GM06990 (cell line): ENCODE measurements around the gene TACSTD2.

Experiments used
- DNase-seq: peaks from one replicate; pipeline ENCODE4 v3.0.0-alpha.2; 2011; ENCODE audit not compliant: insufficient read length; ENCODE audit errors: extremely low read depth
- H3K27me3 ChIP-seq: replicated peaks from 2 replicates; pipeline ENCODE4 v1.6.0; 2011; ENCODE audit warnings: low read length; ENCODE audit not compliant: control insufficient read depth, insufficient read depth
- H3K36me3 ChIP-seq: 2 replicates; pipeline ENCODE4 v1.5.1; 2011; ENCODE audit warnings: low read length; ENCODE audit not compliant: control insufficient read depth, insufficient read depth
- H3K4me3 ChIP-seq: replicated peaks from 2 replicates; pipeline ENCODE4 v1.5.1; 2011; ENCODE audit warnings: low read depth, mild to moderate bottlenecking, control low read depth, low read length
- TF ChIP-seq, protein P1 (sequence below): IDR thresholded peaks from 2 replicates; pipeline ENCODE4 v1.5.1; 2011; ENCODE audit warnings: low read length, control low read depth, mild to moderate bottlenecking, inconsistent platforms; ENCODE audit not compliant: insufficient read depth, poor library complexity, severe bottlenecking

The TACSTD2 gene

DNA sequence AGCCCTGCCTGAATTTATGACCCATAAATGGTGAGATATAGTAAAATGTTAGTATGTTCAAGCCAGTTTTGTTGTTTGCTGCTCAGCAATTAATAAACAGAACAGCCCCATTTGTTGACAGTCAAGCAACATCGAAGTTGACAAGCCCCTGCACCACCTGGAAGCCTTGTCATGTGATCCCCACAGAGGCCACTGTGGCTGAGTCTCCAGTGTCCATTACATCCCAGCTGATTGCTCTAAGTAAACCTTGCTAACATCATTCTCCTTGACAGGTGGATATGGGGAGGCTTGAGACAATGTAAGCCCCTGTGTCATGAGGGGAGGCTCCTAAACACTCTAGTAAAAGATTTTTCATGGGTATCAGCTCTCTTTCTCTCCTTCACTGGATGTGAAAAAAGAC, 17.5 kb upstream of the TACSTD2 start:
- no peak for DNase-seq
- TF ChIP-seq, protein P1, sequence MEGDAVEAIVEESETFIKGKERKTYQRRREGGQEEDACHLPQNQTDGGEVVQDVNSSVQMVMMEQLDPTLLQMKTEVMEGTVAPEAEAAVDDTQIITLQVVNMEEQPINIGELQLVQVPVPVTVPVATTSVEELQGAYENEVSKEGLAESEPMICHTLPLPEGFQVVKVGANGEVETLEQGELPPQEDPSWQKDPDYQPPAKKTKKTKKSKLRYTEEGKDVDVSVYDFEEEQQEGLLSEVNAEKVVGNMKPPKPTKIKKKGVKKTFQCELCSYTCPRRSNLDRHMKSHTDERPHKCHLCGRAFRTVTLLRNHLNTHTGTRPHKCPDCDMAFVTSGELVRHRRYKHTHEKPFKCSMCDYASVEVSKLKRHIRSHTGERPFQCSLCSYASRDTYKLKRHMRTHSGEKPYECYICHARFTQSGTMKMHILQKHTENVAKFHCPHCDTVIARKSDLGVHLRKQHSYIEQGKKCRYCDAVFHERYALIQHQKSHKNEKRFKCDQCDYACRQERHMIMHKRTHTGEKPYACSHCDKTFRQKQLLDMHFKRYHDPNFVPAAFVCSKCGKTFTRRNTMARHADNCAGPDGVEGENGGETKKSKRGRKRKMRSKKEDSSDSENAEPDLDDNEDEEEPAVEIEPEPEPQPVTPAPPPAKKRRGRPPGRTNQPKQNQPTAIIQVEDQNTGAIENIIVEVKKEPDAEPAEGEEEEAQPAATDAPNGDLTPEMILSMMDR = no peak
- H3K4me3 ChIP-seq = no peak overlapping the region
- H3K36me3 ChIP-seq = no peaks in the 10 kb centered on the region; the same call in 1 of the 2 replicates
- no peaks in the 10 kb centered on the region for H3K27me3 ChIP-seq

DNA sequence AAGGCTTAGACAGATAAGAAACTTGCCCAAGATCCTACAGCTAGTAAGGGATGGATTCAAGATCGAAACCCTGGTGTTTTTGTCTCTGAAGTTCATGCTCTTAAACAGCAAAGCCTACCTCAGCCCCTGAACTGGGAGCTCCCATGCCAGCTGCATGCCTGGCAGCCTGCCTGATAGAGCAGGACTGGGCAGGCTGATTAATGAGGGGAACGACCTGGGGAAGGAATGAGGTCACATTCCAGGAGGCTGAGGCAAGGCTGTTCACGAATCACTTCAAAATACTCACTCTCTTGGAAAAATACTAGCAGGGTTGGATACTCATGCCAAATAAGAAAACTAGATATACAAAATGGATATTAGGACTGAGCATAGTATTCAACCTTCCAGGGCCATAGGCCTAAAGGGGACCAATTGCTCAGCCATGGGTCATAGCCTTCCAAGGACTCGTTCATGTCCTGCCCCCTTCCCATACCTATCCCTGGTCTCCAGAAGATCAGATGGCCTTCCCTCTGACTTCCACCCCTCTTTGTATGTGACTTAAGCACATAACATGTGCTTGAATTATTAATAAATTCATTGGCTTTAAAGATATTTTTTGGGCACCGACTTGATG, 15.6 kb upstream of the TACSTD2 start:
- TF ChIP-seq, protein P1 = no peak
- no peak for DNase-seq
- Histone ChIP-seq H3K27me3 (no peaks in the 10 kb centered on the region), H3K36me3 (no peaks in the 10 kb centered on the region; the same call in 1 of the 2 replicates), H3K4me3 (no peak overlapping the region)

DNA sequence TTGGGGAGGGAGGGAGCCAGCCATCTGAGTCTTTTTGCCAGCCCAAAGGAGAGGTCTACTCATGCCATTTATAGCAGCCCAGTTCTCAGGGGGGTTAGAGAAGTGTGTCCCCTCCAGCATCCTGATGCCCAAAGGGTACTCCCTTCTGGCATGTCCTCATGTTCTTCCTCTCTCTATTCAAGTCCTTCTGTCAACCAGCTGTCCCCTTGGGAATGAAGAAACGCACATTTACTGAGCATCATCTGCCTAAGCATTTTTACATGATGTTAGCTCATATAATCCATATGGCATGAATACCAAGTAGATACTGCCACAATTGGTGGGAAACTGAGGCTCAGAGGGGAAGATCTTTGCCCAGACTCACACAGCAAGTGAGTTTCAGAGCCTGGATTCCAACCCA, 14.8 kb upstream of the TACSTD2 start:
- TF ChIP-seq, protein P1 = no peak
- Histone ChIP-seq H3K4me3 (no peak overlapping the region), H3K36me3 (no peaks in the 10 kb centered on the region; the same call in 1 of the 2 replicates), H3K27me3 (no peaks in the 10 kb centered on the region)
- no peak for DNase-seq

DNA sequence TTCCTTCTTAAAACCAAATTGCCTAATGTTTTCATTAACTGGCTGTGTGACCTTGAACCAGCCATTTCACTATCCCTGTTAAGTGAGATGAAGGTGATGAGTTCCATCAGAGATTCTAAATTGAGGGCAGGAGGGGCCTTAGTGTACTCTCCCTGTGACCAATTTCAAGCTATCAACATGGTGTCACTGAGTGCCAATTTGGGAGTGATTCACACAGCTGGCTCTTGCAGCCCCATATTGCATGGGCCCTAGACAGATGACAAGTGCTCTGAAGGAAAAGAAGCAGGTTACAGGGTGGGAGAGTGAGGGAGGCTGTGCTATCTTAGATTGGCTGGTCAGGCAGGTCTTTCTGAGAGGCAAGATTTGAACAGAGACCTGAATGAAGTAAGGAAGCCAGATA, 13.0 kb upstream of the TACSTD2 start:
- no peaks in the 10 kb centered on the region for H3K27me3 ChIP-seq
- TF ChIP-seq, protein P1 = no peak
- no peak for DNase-seq
- no peaks in the 10 kb centered on the region; the same call in 1 of the 2 replicates for H3K36me3 ChIP-seq
- no peak overlapping the region for H3K4me3 ChIP-seq

DNA sequence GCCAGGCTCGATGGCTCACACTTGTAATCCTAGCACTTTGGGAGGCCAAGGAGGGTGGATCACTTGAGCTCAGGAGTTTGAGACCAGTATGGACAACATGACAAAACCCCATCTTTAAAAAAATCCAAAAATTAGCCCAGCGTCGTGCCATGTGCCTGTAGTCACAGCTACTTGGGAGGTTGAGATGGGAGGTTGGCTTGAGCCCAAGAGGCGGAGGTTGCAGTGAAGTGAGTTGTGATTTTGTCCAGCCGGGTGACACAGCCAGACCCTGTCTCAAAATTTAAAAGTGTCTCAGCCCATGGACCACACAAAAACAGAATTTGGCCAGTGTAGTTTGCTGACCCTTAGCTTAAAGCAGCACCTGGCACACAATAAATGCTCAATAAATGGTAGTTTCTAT, 11.3 kb upstream of the TACSTD2 start:
- TF ChIP-seq, protein P1 = no peak
- Histone ChIP-seq H3K36me3 (no peaks in the 10 kb centered on the region; the same call in 1 of the 2 replicates), H3K4me3 (no peak overlapping the region), H3K27me3 (no peaks in the 10 kb centered on the region)
- DNase-seq = no peak

DNA sequence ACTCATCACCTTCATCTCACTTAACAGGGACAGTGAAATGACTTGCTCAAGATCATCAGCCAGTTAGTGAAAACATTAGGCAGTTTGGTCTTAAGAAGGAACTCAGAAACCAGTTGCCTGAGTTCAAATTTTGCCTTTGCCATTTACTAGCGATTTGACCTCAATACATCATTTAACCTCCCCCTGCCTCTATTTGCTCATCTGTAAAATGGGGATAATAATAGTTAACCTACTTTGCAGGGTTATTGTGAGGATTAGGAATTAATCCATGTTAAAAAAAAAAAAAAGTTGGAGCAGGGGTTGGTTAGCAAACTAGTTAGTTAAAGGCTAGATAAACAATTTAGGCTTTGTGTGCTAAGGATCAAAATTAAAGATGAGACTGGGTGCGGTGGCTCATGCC, 10.6 kb upstream of the TACSTD2 start:
- no peaks in the 10 kb centered on the region; the same call in 1 of the 2 replicates for H3K36me3 ChIP-seq
- H3K4me3 ChIP-seq = no peak overlapping the region
- no peaks in the 10 kb centered on the region for H3K27me3 ChIP-seq
- TF ChIP-seq, protein P1 = no peak
- no peak for DNase-seq
